Pancreas (tissue), 10 donors: ENCODE measurements around the gene CELF5. TPM values are rescaled to one million over a fixed set of nuclear protein-coding genes. Genes with fewer than 3 reads are reported as not detected.
"Not testable (repeated sequence)": the region's sequence is repeated elsewhere in the genome, so short reads cannot be mapped to it uniquely, and the experiment has no call there.

Source experiments
- ATAC-seq, 4 donors: fragments of 200-7000 bp; cut with Tn5 transposase; one replicate each; pipeline versions ENCODE4 v1.8.0 to v1.9.1; 2020; ENCODE audit warnings: mild to moderate bottlenecking in 4 of 4, moderate library complexity in 4 of 4
- DNase-seq, 6 donors: peaks; one replicate each; pipeline ENCODE4 v3.0.0-alpha.2; 2020
- FAIRE-seq: peaks from 2 replicates; lab custom pipeline; 2012; peaks lifted over from hg19 to GRCh38; lab: Jason Lieb, UNC
- H3K27ac ChIP-seq, 4 donors: fragments of 200-600 bp; sonication (generic); 1 replicate in 3 of 4; 2 replicates in 1 of 4; pipeline versions ENCODE4 v1.5.0 to v1.8.0; 2020
- H3K27me3 ChIP-seq, 4 donors: fragments of 200-600 bp; one replicate each; pipeline ENCODE4 v1.8.0; 2021
- H3K36me3 ChIP-seq, 3 donors: fragments of 200-600 bp; sonication (generic) in 1 of 3; one replicate each; pipeline versions ENCODE4 v1.5.0 to v1.8.0; 2020 to 2021
- H3K4me1 ChIP-seq, 3 donors: fragments of 200-600 bp; one replicate each; pipeline ENCODE4 v1.8.0; 2021
- H3K4me3 ChIP-seq, 4 donors: fragments of 200-600 bp; sonication (generic) in 2 of 4; one replicate each; pipeline versions ENCODE4 v1.5.0 to v1.8.0; 2020 to 2021
- H3K9me3 ChIP-seq, 4 donors: fragments of 200-600 bp; one replicate each; pipeline ENCODE4 v1.8.0; 2021
- WGBS, 2 donors: extraction: QIAGEN DNeasy Blood & Tissue Kit; methylation state at CpG; one replicate each; pipeline ENCODE4 v1.1.7; 2013; 5-methylcytosine and 5-hydroxymethylcytosine counted together
- intact Hi-C, 3 donors: fragments of 100-400 bp; cut with DNase I; formaldehyde crosslinking; loops; one replicate each; pipeline versions ENCODE4 v1.11.1 to v1.14.2; 2022
- polyA plus RNA-seq, 2 donors: library from polyadenylated mRNA; stranded (reverse); fragments of 200-250 nt; gene quantifications; one replicate each; pipeline ENCODE4 v1.2.3, GENCODE V29; 2013
- total RNA-seq, 6 donors: library from RNA; stranded (reverse); fragmentation: NEBNext Ultra II Directional in 4 of 6; extraction: Animal tissue kit (Norgen Biotek cat#: 25700) in 4 of 6; gene quantifications; one replicate each; pipeline versions ENCODE4 v1.2.1 to v1.2.4, GENCODE V29; 2021 to 2023
- TF ChIP-seq, protein P1 (sequence below), 4 donors: fragments of 200-600 bp; sonication (generic) in 3 of 4; IDR thresholded peaks; one replicate each; pipeline versions ENCODE4 v1.5.0 to v1.8.0; 2021; ENCODE audit warnings: antibody characterized with exemption in 4 of 4
- donor health status: healthy with polysubstance abuse.
- donor health status: DM: no; HTN: no; CAD: no; lungs with moderate emphysema.
- donor health status: DM: no; HTN: no; CAD: no.
- donor health status: control.
- donor health status: control.
- donor health status: Bipolar disorder and iron deficiency.
- donor health status: DM: yes; HTN: yes; CAD: no.
- donor health status: DM: no; HTN: no; CAD: no.
- donor health status: DM: no; HTN: no; CAD: no.
- donor health status: DM: yes; HTN: yes; CAD: no.

The CELF5 gene
- total and polyA plus RNA-seq, 8 donors: 0.30 to 1.6 (median 0.65) TPM

DNA sequence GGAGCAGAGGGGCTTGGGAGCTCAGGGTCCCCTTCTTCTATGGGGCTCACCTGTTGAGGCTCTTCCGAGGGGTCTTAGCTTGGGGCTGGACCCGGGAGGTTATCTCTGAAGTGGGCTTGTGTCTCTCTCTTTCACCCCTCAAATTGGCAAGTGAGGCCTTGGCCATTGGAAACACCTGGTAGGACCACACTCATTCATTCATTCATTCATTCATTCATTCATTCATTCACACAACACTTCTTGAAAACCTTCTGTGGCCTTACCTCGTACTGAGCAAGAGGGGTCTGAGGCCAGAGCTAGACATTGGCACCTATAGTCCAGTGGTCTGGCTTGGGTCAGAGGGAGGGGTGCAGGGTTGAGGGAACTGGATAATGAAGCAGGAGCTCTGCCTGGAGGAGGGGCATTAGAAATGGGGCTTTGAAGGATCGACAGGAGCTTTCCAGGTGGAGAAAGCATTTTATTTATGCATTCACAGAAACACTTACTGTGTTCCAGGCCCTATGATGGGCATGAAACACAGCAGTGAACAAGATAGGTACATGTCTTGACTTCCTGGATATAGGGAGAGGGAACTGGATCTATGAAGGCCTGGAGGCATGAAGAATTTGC is 5.5 kb downstream of the CELF5 start:
- ATAC-seq (no peak), DNase-seq (no peak), FAIRE-seq (no peak)
- intact Hi-C loops: no loop called here
- Histone ChIP-seq H3K27me3 (no peaks in the 10 kb centered on the region), H3K9me3 (no peaks in the 10 kb centered on the region), H3K36me3 (no peaks in the 10 kb centered on the region), H3K4me3 (no peak overlapping the region), H3K4me1 (no peaks in the 10 kb centered on the region), H3K27ac (no peak overlapping the region)
- TF ChIP-seq, protein P1, sequence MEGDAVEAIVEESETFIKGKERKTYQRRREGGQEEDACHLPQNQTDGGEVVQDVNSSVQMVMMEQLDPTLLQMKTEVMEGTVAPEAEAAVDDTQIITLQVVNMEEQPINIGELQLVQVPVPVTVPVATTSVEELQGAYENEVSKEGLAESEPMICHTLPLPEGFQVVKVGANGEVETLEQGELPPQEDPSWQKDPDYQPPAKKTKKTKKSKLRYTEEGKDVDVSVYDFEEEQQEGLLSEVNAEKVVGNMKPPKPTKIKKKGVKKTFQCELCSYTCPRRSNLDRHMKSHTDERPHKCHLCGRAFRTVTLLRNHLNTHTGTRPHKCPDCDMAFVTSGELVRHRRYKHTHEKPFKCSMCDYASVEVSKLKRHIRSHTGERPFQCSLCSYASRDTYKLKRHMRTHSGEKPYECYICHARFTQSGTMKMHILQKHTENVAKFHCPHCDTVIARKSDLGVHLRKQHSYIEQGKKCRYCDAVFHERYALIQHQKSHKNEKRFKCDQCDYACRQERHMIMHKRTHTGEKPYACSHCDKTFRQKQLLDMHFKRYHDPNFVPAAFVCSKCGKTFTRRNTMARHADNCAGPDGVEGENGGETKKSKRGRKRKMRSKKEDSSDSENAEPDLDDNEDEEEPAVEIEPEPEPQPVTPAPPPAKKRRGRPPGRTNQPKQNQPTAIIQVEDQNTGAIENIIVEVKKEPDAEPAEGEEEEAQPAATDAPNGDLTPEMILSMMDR (IDR thresholded peaks at IDR 0.05): no peak
- 86% methylated on average over 4 of the region's 4 CpGs for WGBS, 2 donors

DNA sequence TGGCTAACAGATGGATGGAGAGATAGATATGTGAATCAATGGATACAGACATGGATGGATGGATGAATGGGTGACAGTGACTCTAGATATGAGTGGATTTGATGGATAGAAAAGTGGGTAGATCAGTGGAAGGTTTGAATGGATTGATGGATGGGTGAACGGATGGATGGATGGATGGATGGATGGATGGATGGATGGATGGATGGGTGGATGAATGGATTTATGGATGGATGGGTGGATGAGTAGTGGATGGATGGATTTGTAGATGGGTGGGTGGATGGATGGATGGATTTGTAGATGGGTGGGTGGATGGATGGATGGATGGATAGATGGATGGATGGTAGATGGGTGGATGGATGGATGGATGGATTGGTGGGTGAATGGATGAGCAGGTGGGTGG is 6.8 kb downstream of the CELF5 start:
- no peak for FAIRE-seq
- intact Hi-C loops: no loop called here
- Histone ChIP-seq H3K9me3 (no peaks in the 10 kb centered on the region), H3K4me3 (no peak overlapping the region), H3K36me3 (no peaks in the 10 kb centered on the region), H3K27me3 (no peaks in the 10 kb centered on the region), H3K27ac (no peak overlapping the region), H3K4me1 (no peaks in the 10 kb centered on the region)
- no peak for DNase-seq
- TF ChIP-seq, protein P1 (IDR thresholded peaks at IDR 0.05): no peak
- 67 to 76% methylated on average over 1 of the region's 1 CpG for WGBS, 2 donors
- no peak for ATAC-seq

DNA sequence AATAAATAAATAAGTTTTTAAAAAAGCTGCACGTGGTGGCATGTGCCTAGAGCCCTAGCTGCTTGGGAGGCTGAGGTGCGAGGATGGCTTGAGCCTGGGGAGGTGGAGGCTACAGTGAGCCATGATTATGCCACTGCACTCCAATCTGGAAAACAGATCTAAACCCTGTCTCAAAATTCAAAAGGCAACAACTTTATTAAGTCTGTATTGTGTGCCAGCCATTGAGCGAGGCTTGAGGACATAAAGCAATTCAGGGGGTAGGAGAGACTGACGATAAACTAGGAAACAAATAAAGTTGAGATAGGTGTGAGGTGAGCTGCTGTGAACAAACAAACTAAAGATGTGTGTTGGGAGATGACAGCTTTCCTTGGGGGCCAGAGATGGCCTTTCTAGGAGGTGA is 8.7 kb downstream of the CELF5 start:
- TF ChIP-seq, protein P1 (IDR thresholded peaks at IDR 0.05): no peak
- FAIRE-seq: no peak
- WGBS, 2 donors: 70 to 72% methylated on average over 4 of the region's 4 CpGs
- no peak for DNase-seq
- H3K9me3 ChIP-seq: no peaks in the 10 kb centered on the region
- no peak overlapping the region for H3K4me3 ChIP-seq
- no peaks in the 10 kb centered on the region for H3K4me1 ChIP-seq
- no peaks in the 10 kb centered on the region for H3K27me3 ChIP-seq
- intact Hi-C loops: no loop called here
- H3K36me3 ChIP-seq: no peaks in the 10 kb centered on the region
- no peak overlapping the region for H3K27ac ChIP-seq
- no peak for ATAC-seq

DNA sequence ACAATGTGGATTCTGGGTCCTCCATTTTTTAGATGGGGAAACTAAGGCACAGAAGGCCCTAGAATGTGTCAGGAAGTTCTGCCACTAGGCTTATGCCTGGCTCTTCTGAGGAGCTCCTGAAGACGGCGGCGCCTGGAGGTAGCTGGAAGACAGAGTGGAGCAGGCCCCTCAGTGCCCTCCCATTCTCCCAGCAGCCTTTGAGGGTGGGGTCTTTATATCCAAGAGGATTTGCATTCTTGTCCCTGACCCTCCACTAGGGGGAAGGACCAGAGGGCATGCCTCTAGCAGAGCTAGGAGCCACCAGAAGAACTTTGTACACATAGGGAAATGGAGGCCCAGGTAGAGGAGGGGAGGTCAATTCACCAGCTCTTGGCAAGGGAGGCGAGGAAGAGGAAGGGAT is 9.4 kb downstream of the CELF5 start:
- Histone ChIP-seq H3K4me3 (no peak overlapping the region), H3K4me1 (no peaks in the 10 kb centered on the region), H3K27ac (no peak overlapping the region), H3K36me3 (no peaks in the 10 kb centered on the region), H3K27me3 (no peaks in the 10 kb centered on the region), H3K9me3 (no peaks in the 10 kb centered on the region)
- 75 to 96% methylated on average over 4 of the region's 4 CpGs for WGBS, 2 donors
- DNase-seq: no peak
- TF ChIP-seq, protein P1 (IDR thresholded peaks at IDR 0.05): no peak
- ATAC-seq: no peak
- no peak for FAIRE-seq
- intact Hi-C loops: no loop called here

DNA sequence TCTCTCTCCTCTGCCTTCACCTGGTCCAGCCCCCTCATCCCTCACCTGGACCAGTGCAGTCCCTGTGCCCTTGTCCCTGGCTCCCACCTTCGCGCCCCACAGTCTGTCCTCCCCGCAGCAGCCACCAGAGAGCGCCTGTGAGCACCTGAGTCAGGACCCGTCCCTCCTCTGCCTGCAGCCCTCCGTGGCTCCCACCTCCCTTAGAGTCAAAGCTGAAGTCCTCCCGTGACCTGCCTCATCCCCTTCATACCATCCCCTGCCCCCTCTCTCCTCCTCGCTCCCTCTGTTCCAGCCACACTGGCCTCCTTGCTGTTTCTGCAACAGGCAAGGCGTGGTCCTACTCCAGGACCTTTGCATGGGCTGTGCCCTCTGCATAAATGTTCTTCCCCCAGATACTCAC is 10.3 kb downstream of the CELF5 start:
- H3K36me3 ChIP-seq: no peaks in the 10 kb centered on the region
- H3K27ac ChIP-seq: no peak overlapping the region
- TF ChIP-seq, protein P1 (IDR thresholded peaks at IDR 0.05): no peak
- ATAC-seq: no peak
- DNase-seq: no peak
- 48 to 52% methylated on average over 9 of the region's 9 CpGs for WGBS, 2 donors
- no peaks in the 10 kb centered on the region for H3K4me1 ChIP-seq
- intact Hi-C loops: no loop called here
- H3K9me3 ChIP-seq: no peaks in the 10 kb centered on the region
- H3K27me3 ChIP-seq: no peaks in the 10 kb centered on the region
- FAIRE-seq: no peak
- no peak overlapping the region for H3K4me3 ChIP-seq

DNA sequence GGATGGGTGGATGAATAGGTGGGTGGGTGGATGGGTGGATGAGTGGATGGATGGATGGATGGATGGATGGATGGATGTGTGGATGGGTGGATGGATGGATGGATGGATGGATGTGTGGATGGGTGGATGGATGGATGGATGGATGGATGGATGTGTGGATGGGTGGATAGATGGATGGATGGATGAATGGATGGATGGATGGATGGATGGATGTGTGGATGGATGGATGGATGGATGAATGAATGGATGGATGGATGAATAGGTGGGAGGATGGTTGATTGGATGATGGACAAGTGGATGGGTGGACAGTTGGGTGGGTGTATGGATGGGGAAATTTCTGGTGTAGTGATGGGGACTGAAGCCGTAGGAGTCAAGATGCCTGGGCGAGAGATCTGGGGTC is 11.1 kb downstream of the CELF5 start:
- 46 to 66% methylated on average over 2 of the region's 2 CpGs for WGBS, 2 donors
- intact Hi-C loops, H3K27me3 ChIP-seq, H3K27ac ChIP-seq, H3K9me3 ChIP-seq, H3K4me3 ChIP-seq, H3K4me1 ChIP-seq, H3K36me3 ChIP-seq, ATAC-seq, DNase-seq, FAIRE-seq: not testable (repeated sequence)
